GM18502 (cell line): ENCODE measurements around the gene IMMP2L.
A peak's percentile ranks its signal among the peaks of the same experiment; 100 is the strongest.

Experiments
- ATAC-seq: cut with Tn5 transposase; IDR thresholded peaks from one replicate; pipeline ENCODE4 v1.9.1; 2021; ENCODE audit warnings: mild to moderate bottlenecking; ENCODE audit not compliant: unreplicated experiment, poor library complexity

IMMP2L gene

GRCh38 chr7:111560773-111561653, 1.3 kb downstream of the IMMP2L start:
- ATAC-seq: no peak

GRCh38 chr7:111558991-111559390, 3.3 kb downstream of the IMMP2L start:
- ATAC-seq: peak; percentile 40

- ATAC-seq: no peak
Measured at GRCh38 chr7:111556977-111557376, 5.3 kb downstream of the IMMP2L start.

GRCh38 chr7:111554086-111554485, 8.2 kb downstream of the IMMP2L start:
- ATAC-seq: no peak

GRCh38 chr7:111541067-111541466, 21.2 kb downstream of the IMMP2L start:
- no peak for ATAC-seq

GRCh38 chr7:111540199-111540815, 22.0 kb downstream of the IMMP2L start:
- ATAC-seq: no peak

GRCh38 chr7:111537134-111537533, 25.2 kb downstream of the IMMP2L start:
- ATAC-seq: no peak

GRCh38 chr7:111535142-111535870, 27.0 kb downstream of the IMMP2L start:
- no peak for ATAC-seq

- no peak for ATAC-seq
Measured at GRCh38 chr7:111532625-111533024, 29.7 kb downstream of the IMMP2L start.

GRCh38 chr7:111531993-111532392, 30.3 kb downstream of the IMMP2L start:
- no peak for ATAC-seq

GRCh38 chr7:111530356-111530668, 32.0 kb downstream of the IMMP2L start:
- ATAC-seq: no peak

GRCh38 chr7:111529507-111530355, 32.6 kb downstream of the IMMP2L start:
- ATAC-seq: no peak

GRCh38 chr7:111528331-111528730, 34.0 kb downstream of the IMMP2L start:
- peak; percentile 62 for ATAC-seq

- peak; percentile 86 for ATAC-seq
Measured at GRCh38 chr7:111527545-111527944, 34.7 kb downstream of the IMMP2L start.

- no peak for ATAC-seq
Measured at GRCh38 chr7:111525100-111525499, 37.2 kb downstream of the IMMP2L start.

- no peak for ATAC-seq
Measured at GRCh38 chr7:111521660-111522059, 40.6 kb downstream of the IMMP2L start.

GRCh38 chr7:111518264-111518663, 44.0 kb downstream of the IMMP2L start:
- no peak for ATAC-seq

GRCh38 chr7:111517549-111517951, 44.7 kb downstream of the IMMP2L start:
- ATAC-seq: no peak

GRCh38 chr7:111516612-111517011, 45.7 kb downstream of the IMMP2L start:
- no peak for ATAC-seq

- ATAC-seq: no peak
Measured at GRCh38 chr7:111513566-111513965, 48.7 kb downstream of the IMMP2L start.
